ENCODE measurements around the gene KAT2B. TPM values are rescaled to one million over a fixed set of nuclear protein-coding genes. Genes with fewer than 3 reads are reported as not detected.

The KAT2B gene
- polyA plus RNA-seq, 1 of the 3 experiments (the other 2 are of a cell fraction), result 2.1 TPM

GRCh38 chr3:20060974-20061685 is 20.9 kb downstream of the KAT2B start:
- peaks cover 8% of the 10 kb centered on the region for H3F3A ChIP-seq (replicated peaks; ENCODE audit: insufficient read depth)
- no peak overlapping the region for H3K4me3 ChIP-seq (ENCODE audit: low read depth in 2 of 2, low read length in 1 of 2)
- H2AFZ ChIP-seq (ENCODE audit: low read depth), result no peak overlapping the region
- no peak overlapping the region for H3K9ac ChIP-seq
- CTCF ChIA-PET, result no interaction called here
- H3K9me2 ChIP-seq, result no peaks in the 10 kb centered on the region
- H3K9me3 ChIP-seq, result no peaks in the 10 kb centered on the region
- no peaks in the 10 kb centered on the region for H3K79me2 ChIP-seq (ENCODE audit: insufficient read depth)
- H3K36me3 ChIP-seq (replicated peaks in 1 of 2; ENCODE audit: control insufficient read depth in 1 of 2, insufficient read depth in 2 of 2, low read length in 1 of 2), result no peaks in the 10 kb centered on the region
- no peaks in the 10 kb centered on the region for H3K27me3 ChIP-seq (ENCODE audit: insufficient read depth)
- no peak overlapping the region for H3K27ac ChIP-seq (ENCODE audit: low read depth in 2 of 2, low read length in 1 of 2)
- no peak for DNase-seq
- H3K4me2 ChIP-seq, result no peak overlapping the region
- 80% methylated on average over 4 of the region's 4 CpGs for WGBS (ENCODE audit: low lambda C conversion rate)
- POLR2A ChIA-PET, result no interaction called here
- H3K4me1 ChIP-seq (ENCODE audit: control insufficient read depth in 1 of 2, insufficient read depth in 2 of 2, low read depth in 1 of 2, low read length in 1 of 2), result peaks cover 7 to 16% of the 10 kb centered on the region in 2 experiments; a peak in 3 of 4 replicates
- peaks cover 6% of the 10 kb centered on the region; the same call in 1 of the 2 replicates for H4K20me1 ChIP-seq (ENCODE audit: insufficient read depth)
- no peak for TF ChIP-seq EZH2phosphoT487 (IDR thresholded peaks at IDR 0.05; ENCODE audit: borderline replicate concordance, low read depth)
- no peak for TF ChIP-seq MEF2A (IDR thresholded peaks at IDR 0.05; ENCODE audit: borderline replicate concordance, low read depth)
- TF ChIP-seq GATA2 (CRISPR knock-in tag; IDR thresholded peaks at IDR 0.05), result no peak
- no peak for TF ChIP-seq FOSL2 (IDR thresholded peaks at IDR 0.05; ENCODE audit: borderline replicate concordance, low read depth)
- TF ChIP-seq ZBTB33 (IDR thresholded peaks at IDR 0.05; ENCODE audit: borderline replicate concordance, low read depth), result no peak
- TF ChIP-seq NFIC (IDR thresholded peaks at IDR 0.05; ENCODE audit: borderline replicate concordance), result no peak
- TF ChIP-seq MXI1 (IDR thresholded peaks at IDR 0.05; ENCODE audit: low read depth, low read length), result no peak
- TF ChIP-seq YY1 (IDR thresholded peaks at IDR 0.05; ENCODE audit: low read depth), result no peak
- no peak for TF ChIP-seq RAD21 (IDR thresholded peaks at IDR 0.05; ENCODE audit: low read length)
- no peak for TF ChIP-seq CTCF (IDR thresholded peaks at IDR 0.05)
- no peak for TF ChIP-seq IRF3 (IDR thresholded peaks at IDR 0.05; ENCODE audit: low read depth, low read length)
- TF ChIP-seq RFX5 (IDR thresholded peaks at IDR 0.05; ENCODE audit: low read length), result no peak
- TF ChIP-seq JUND (IDR thresholded peaks at IDR 0.05), result no peak
- TF ChIP-seq USF1 (IDR thresholded peaks at IDR 0.05; ENCODE audit: borderline replicate concordance, low read depth), result no peak
- TF ChIP-seq EP300 (IDR thresholded peaks at IDR 0.05; ENCODE audit: borderline replicate concordance in 1 of 2, low read depth in 1 of 2, low read length in 1 of 2), result no peak
- TF ChIP-seq, protein P1, sequence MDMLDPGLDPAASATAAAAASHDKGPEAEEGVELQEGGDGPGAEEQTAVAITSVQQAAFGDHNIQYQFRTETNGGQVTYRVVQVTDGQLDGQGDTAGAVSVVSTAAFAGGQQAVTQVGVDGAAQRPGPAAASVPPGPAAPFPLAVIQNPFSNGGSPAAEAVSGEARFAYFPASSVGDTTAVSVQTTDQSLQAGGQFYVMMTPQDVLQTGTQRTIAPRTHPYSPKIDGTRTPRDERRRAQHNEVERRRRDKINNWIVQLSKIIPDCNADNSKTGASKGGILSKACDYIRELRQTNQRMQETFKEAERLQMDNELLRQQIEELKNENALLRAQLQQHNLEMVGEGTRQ (IDR thresholded peaks at IDR 0.05; ENCODE audit: borderline replicate concordance, low read depth, low read length), result no peak
- TF ChIP-seq FOXJ3 (CRISPR knock-in tag; IDR thresholded peaks at IDR 0.05), result no peak
- no peak for TF ChIP-seq POLR2AphosphoS5 (IDR thresholded peaks at IDR 0.05; ENCODE audit: low read depth, low read length)
- TF ChIP-seq ELF1 (IDR thresholded peaks at IDR 0.05), result no peak
- TF ChIP-seq NRF1 (IDR thresholded peaks at IDR 0.05; ENCODE audit: low read depth, low read length), result no peak

Measured in SK-N-SH (cell line).